ENCODE data around the gene OAS2. TPM values are rescaled to one million over a fixed set of nuclear protein-coding genes. Genes with fewer than 3 reads are reported as not detected.

The OAS2 gene
- polyA plus RNA-seq, 2 of the 4 experiments (the other 2 are of a cell fraction) = 0.05 to 0.19 TPM

DNA sequence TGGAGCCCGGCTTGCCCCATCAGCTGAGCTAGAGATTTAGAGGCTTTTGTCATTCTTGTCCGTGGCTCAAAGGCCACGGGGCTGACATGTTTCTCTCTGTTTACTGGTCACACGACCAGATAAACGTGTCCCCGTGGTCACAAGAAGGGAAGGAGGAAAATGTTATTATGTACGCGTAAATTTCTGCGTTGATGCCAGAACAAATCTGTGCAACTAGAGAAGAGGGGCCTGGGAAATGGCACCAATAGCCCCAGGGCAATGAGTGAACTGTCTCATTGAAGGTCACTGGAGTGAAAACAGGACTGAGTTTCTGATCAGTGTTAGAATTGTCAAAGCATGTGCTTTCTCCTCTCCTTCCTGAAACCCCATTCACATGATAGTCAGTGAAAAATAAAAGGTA lies 25.3 kb downstream of the OAS2 start:
- Histone ChIP-seq H3K4me2 (no peak overlapping the region), H3K4me1 (peaks cover 10% of the 10 kb centered on the region; the same call in 1 of the 3 replicates), H3K9me3 (no peaks in the 10 kb centered on the region), H3K27ac (no peak overlapping the region), H3K4me3 (no peak overlapping the region)
- no peak for ATAC-seq
- no peak for FAIRE-seq
- TF ChIP-seq TFCP2L1 (CRISPR knock-in tag; IDR thresholded peaks at IDR 0.05) = no peak
- no peak for TF ChIP-seq FOSL2 (IDR thresholded peaks at IDR 0.05)
- no peak for TF ChIP-seq FOSL2 (CRISPR knock-in tag; IDR thresholded peaks at IDR 0.05)
- no peak for TF ChIP-seq BHLHE40 (IDR thresholded peaks at IDR 0.05; ENCODE audit: low read depth, low read length)
- TF ChIP-seq POLR2AphosphoS2 (conservative IDR thresholded peaks at IDR 0.05; ENCODE audit: low read length) = no peak
- TF ChIP-seq, protein P1, sequence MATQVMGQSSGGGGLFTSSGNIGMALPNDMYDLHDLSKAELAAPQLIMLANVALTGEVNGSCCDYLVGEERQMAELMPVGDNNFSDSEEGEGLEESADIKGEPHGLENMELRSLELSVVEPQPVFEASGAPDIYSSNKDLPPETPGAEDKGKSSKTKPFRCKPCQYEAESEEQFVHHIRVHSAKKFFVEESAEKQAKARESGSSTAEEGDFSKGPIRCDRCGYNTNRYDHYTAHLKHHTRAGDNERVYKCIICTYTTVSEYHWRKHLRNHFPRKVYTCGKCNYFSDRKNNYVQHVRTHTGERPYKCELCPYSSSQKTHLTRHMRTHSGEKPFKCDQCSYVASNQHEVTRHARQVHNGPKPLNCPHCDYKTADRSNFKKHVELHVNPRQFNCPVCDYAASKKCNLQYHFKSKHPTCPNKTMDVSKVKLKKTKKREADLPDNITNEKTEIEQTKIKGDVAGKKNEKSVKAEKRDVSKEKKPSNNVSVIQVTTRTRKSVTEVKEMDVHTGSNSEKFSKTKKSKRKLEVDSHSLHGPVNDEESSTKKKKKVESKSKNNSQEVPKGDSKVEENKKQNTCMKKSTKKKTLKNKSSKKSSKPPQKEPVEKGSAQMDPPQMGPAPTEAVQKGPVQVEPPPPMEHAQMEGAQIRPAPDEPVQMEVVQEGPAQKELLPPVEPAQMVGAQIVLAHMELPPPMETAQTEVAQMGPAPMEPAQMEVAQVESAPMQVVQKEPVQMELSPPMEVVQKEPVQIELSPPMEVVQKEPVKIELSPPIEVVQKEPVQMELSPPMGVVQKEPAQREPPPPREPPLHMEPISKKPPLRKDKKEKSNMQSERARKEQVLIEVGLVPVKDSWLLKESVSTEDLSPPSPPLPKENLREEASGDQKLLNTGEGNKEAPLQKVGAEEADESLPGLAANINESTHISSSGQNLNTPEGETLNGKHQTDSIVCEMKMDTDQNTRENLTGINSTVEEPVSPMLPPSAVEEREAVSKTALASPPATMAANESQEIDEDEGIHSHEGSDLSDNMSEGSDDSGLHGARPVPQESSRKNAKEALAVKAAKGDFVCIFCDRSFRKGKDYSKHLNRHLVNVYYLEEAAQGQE (IDR thresholded peaks at IDR 0.05) = no peak
- no peak for TF ChIP-seq CEBPB (IDR thresholded peaks at IDR 0.05)
- TF ChIP-seq HOXB5 (CRISPR knock-in tag; IDR thresholded peaks at IDR 0.05) = no peak
- TF ChIP-seq, protein P2, sequence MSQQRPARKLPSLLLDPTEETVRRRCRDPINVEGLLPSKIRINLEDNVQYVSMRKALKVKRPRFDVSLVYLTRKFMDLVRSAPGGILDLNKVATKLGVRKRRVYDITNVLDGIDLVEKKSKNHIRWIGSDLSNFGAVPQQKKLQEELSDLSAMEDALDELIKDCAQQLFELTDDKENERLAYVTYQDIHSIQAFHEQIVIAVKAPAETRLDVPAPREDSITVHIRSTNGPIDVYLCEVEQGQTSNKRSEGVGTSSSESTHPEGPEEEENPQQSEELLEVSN (IDR thresholded peaks at IDR 0.05; ENCODE audit: borderline replicate concordance, low read depth) = no peak
- no peak for TF ChIP-seq SREBF2 (IDR thresholded peaks at IDR 0.05)
- TF ChIP-seq EHF (CRISPR knock-in tag; IDR thresholded peaks at IDR 0.05) = no peak
- TF ChIP-seq HMGXB4 (CRISPR knock-in tag; IDR thresholded peaks at IDR 0.05; ENCODE audit: borderline replicate concordance) = no peak
- no peak for TF ChIP-seq HOXA7 (CRISPR knock-in tag; IDR thresholded peaks at IDR 0.05)
- no peak for TF ChIP-seq RCOR1 (IDR thresholded peaks at IDR 0.05; ENCODE audit: low read depth, low read length)
- no peak for TF ChIP-seq RARB (CRISPR knock-in tag; IDR thresholded peaks at IDR 0.05)
- no peak for TF ChIP-seq NFE2L2 (conservative IDR thresholded peaks at IDR 0.05; ENCODE audit: low read length)
- TF ChIP-seq ESRRA (IDR thresholded peaks at IDR 0.05; ENCODE audit: borderline replicate concordance, low read length) = no peak
- TF ChIP-seq HOXB13 (CRISPR knock-in tag; IDR thresholded peaks at IDR 0.05; ENCODE audit: low read depth) = no peak
- no peak for TF ChIP-seq MYC (IDR thresholded peaks at IDR 0.05; ENCODE audit: borderline replicate concordance, low read length)
- no peak for TF ChIP-seq NR3C1 (IDR thresholded peaks at IDR 0.05)
- WGBS (ENCODE audit: missing lambda C conversion rate) = 52% methylated on average over 9 of the region's 9 CpGs
- POLR2A ChIA-PET = no interaction called here
- no peak for DNase-seq (ENCODE audit: low read depth in 1 of 2, low spot score in 1 of 2)
- CTCF ChIA-PET = interaction anchor here (0.8 kb wide), 1 partner anchor 14 kb away, joined by 3 read pairs; no protein-coding TSS in a partner anchor

GRCh38 chr12:113005762-113006161 lies 27.4 kb downstream of the OAS2 start:
- 48% methylated on average over 4 of the region's 4 CpGs for WGBS (ENCODE audit: missing lambda C conversion rate)
- Histone ChIP-seq H3K4me1 (peaks cover 10% of the 10 kb centered on the region; the same call in 1 of the 3 replicates), H3K4me2 (no peak overlapping the region), H3K4me3 (no peak overlapping the region), H3K27ac (no peak overlapping the region), H3K9me3 (no peaks in the 10 kb centered on the region)
- ChIA-PET POLR2A (no interaction called here), CTCF (interaction anchor here (0.6 to 2.2 kb wide), 5 partner anchors 12 to 1221 kb away, joined by 4 to 10 read pairs (median 7); no protein-coding TSS in a partner anchor)
- peak; percentile 20 to 33 for DNase-seq (ENCODE audit: low read depth in 1 of 2, low spot score in 1 of 2)
- ATAC-seq = 0 out of 6 replicates have a peak, but pooled peaks of 1 of the 2 experiments have one; percentile 32
- no peak for FAIRE-seq
- TF ChIP-seq RAD21 (conservative IDR thresholded peaks at IDR 0.05 in 1 of 2, IDR thresholded peaks at IDR 0.05 in 1 of 2) = 0 out of 5 replicates have a peak, but pooled peaks of 1 of the 2 experiments have one; percentile 25
- no peak for TF ChIP-seq PHF8 (IDR thresholded peaks at IDR 0.05; ENCODE audit: borderline replicate concordance, low read depth)
- no peak for TF ChIP-seq TFCP2L1 (CRISPR knock-in tag; IDR thresholded peaks at IDR 0.05)
- TF ChIP-seq ZSCAN20 (CRISPR knock-in tag; IDR thresholded peaks at IDR 0.05) = no peak
- no peak for TF ChIP-seq SMC3 (IDR thresholded peaks at IDR 0.05)
- no peak for TF ChIP-seq ELK1 (IDR thresholded peaks at IDR 0.05; ENCODE audit: low read depth, low read length)
- no peak for TF ChIP-seq RFX5 (IDR thresholded peaks at IDR 0.05)
- no peak for TF ChIP-seq ZNF302 (CRISPR knock-in tag; IDR thresholded peaks at IDR 0.05)
- TF ChIP-seq POLR2AphosphoS2 (conservative IDR thresholded peaks at IDR 0.05; ENCODE audit: low read length) = no peak
- no peak for TF ChIP-seq RCOR1 (IDR thresholded peaks at IDR 0.05; ENCODE audit: low read depth, low read length)
- TF ChIP-seq, protein P2 (IDR thresholded peaks at IDR 0.05; ENCODE audit: borderline replicate concordance, low read depth) = no peak
- TF ChIP-seq HOXB5 (CRISPR knock-in tag; IDR thresholded peaks at IDR 0.05) = no peak
- no peak for TF ChIP-seq JUNB (IDR thresholded peaks at IDR 0.05)

All from A549 (cell line).